Endometrial microvascular endothelial cells (primary cell): ENCODE results near the gene TECR. TPM values are rescaled to one million over a fixed set of nuclear protein-coding genes. Genes with fewer than 3 reads are reported as not detected.

Experiments
- total RNA-seq: library from RNA; depleted of rRNA; stranded (reverse); fragments of >200 nt; gene quantifications from one replicate; pipeline ENCODE4 v1.2.3, GENCODE V29; 2015; ENCODE audit errors: inconsistent ontology term

TECR gene
- total RNA-seq, 1 donor from 2014 or later: 61.4 TPM

Other genes with a start within 250 kb of the TECR start
- 9.4 TPM for gene ADGRE5, start 148.2 kb upstream of the TECR start, total RNA-seq
- 219 TPM for gene DDX39A, start 110.3 kb upstream of the TECR start, total RNA-seq
- 237 TPM for gene PKN1, start 96.3 kb upstream of the TECR start, total RNA-seq
- not detected for gene PTGER1, start 54.2 kb upstream of the TECR start, total RNA-seq
- 152 TPM for gene GIPC1, start 33.5 kb upstream of the TECR start, total RNA-seq
- gene DNAJB1, start 11.2 kb upstream of the TECR start, total RNA-seq: 65.7 TPM
- gene NDUFB7, start 42.5 kb downstream of the TECR start, total RNA-seq: 402 TPM
- gene CLEC17A, start 53.5 kb downstream of the TECR start, total RNA-seq: not detected
- not detected for gene ADGRE3, start 145.2 kb downstream of the TECR start, total RNA-seq
- 3.0 TPM for gene ZNF333, start 160.5 kb downstream of the TECR start, total RNA-seq
- not detected for gene ADGRE2, start 249.0 kb downstream of the TECR start, total RNA-seq